ENCODE results near the gene HOXB8. TPM values are rescaled to one million over a fixed set of nuclear protein-coding genes. Genes with fewer than 3 reads are reported as not detected.

Gene HOXB8
- total RNA-seq, 1 experiment from 2014 or later: not detected

GRCh38 chr17:48565925-48566710, 49.0 kb downstream of the HOXB8 start:
- no peaks in the 10 kb centered on the region for H3K9me3 ChIP-seq (ENCODE audit: low read length)
- no peak for TF ChIP-seq CTCF (conservative IDR thresholded peaks at IDR 0.05; ENCODE audit: low read depth, low read length)
- no peak for TF ChIP-seq EZH2 (IDR thresholded peaks at IDR 0.05; ENCODE audit: low read length, unreplicated experiment)
- TF ChIP-seq EZH2phosphoT487 (IDR thresholded peaks at IDR 0.05; ENCODE audit: borderline replicate concordance, low read length): no peak
- H3K27ac ChIP-seq (ENCODE audit: low read length): no peak overlapping the region
- DNase-seq (no peak), ATAC-seq (no peak)
- intact Hi-C loops (cut with micrococcal nuclease): no loop called here
- H2AFZ ChIP-seq (ENCODE audit: low read length): no peak overlapping the region
- POLR2A ChIA-PET (ENCODE audit: unreplicated experiment): no interaction called here
- no peak overlapping the region for H3K4me3 ChIP-seq (ENCODE audit: low read length)
- H3K4me2 ChIP-seq (ENCODE audit: low read length): no peak overlapping the region
- no peaks in the 10 kb centered on the region for H3K9me2 ChIP-seq (replicated peaks; ENCODE audit: low read length)
- no peaks in the 10 kb centered on the region for H3K36me3 ChIP-seq (ENCODE audit: low read depth, low read length)
- H4K20me1 ChIP-seq (ENCODE audit: low read length): no peaks in the 10 kb centered on the region
- no TSS peak for BruUV-seq (replicated peaks)
- H3K79me2 ChIP-seq (ENCODE audit: low read length): no peaks in the 10 kb centered on the region
- no peaks in the 10 kb centered on the region for H3K27me3 ChIP-seq (ENCODE audit: low read length)
- CTCF ChIA-PET: interaction anchor here (0.6 kb wide), 1 partner anchor 11 kb away, joined by 3 read pairs; no protein-coding TSS in a partner anchor
- H3K4me1 ChIP-seq (ENCODE audit: insufficient read depth, low read length): no peaks in the 10 kb centered on the region
- H3F3A ChIP-seq (ENCODE audit: low read length, unreplicated experiment): no peaks in the 10 kb centered on the region
- no peak overlapping the region for H3K9ac ChIP-seq (ENCODE audit: low read length)

GRCh38 chr17:48565022-48565554, 50.0 kb downstream of the HOXB8 start:
- TF ChIP-seq CTCF (conservative IDR thresholded peaks at IDR 0.05; ENCODE audit: low read depth, low read length) (no peak), EZH2phosphoT487 (IDR thresholded peaks at IDR 0.05; ENCODE audit: borderline replicate concordance, low read length) (no peak), EZH2 (IDR thresholded peaks at IDR 0.05; ENCODE audit: low read length, unreplicated experiment) (no peak)
- H3K36me3 ChIP-seq (ENCODE audit: low read depth, low read length): no peaks in the 10 kb centered on the region
- H3K27me3 ChIP-seq (ENCODE audit: low read length): no peaks in the 10 kb centered on the region
- H2AFZ ChIP-seq (ENCODE audit: low read length): no peak overlapping the region
- ChIA-PET CTCF (no interaction called here), POLR2A (ENCODE audit: unreplicated experiment) (no interaction called here)
- H3K4me2 ChIP-seq (ENCODE audit: low read length): no peak overlapping the region
- no TSS peak for BruUV-seq (replicated peaks)
- no peak overlapping the region for H3K4me3 ChIP-seq (ENCODE audit: low read length)
- intact Hi-C loops (cut with micrococcal nuclease): no loop called here
- no peaks in the 10 kb centered on the region for H3K4me1 ChIP-seq (ENCODE audit: insufficient read depth, low read length)
- H3K9ac ChIP-seq (ENCODE audit: low read length): no peak overlapping the region
- no peak overlapping the region for H3K27ac ChIP-seq (ENCODE audit: low read length)
- H4K20me1 ChIP-seq (ENCODE audit: low read length): no peaks in the 10 kb centered on the region
- DNase-seq (no peak), ATAC-seq (no peak)
- H3F3A ChIP-seq (ENCODE audit: low read length, unreplicated experiment): no peaks in the 10 kb centered on the region
- H3K9me3 ChIP-seq (ENCODE audit: low read length): no peaks in the 10 kb centered on the region
- H3K9me2 ChIP-seq (replicated peaks; ENCODE audit: low read length): no peaks in the 10 kb centered on the region
- H3K79me2 ChIP-seq (ENCODE audit: low read length): no peaks in the 10 kb centered on the region

All from PC-3 (cell line).